ENCODE measurements around the gene SLK. TPM values are rescaled to one million over a fixed set of nuclear protein-coding genes. Genes with fewer than 3 reads are reported as not detected.
A peak's percentile ranks its signal among the peaks of the same experiment; 100 is the strongest.

SLK gene
- total RNA-seq, 1 experiment from 2014 or later: 71.9 TPM

DNA sequence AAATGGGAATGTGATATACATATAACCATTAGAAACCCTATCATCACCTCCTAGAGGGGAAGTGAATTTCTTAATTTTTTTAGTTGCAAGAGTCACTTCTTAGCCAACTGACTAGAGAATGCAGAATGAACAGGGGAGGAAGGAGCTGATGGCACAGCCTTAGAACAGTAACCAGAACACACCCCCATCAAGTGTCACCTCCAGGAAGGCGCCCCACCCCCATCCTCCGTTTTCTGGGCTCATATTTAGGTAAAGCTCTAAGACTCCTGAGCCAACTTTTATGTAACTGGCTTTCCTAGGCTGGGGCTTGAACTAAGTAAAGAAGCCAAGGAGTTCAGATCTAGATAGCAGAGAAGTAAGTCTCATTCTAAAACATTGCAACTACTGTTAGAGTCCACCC, 64.7 kb downstream of the SLK start:
- ChIA-PET CTCF (interaction anchor here (0.5 to 2.0 kb wide), 7 partner anchors 9 to 179 kb away, joined by 3 to 8 read pairs (median 4); partner anchors contain the start of gene SFR1), POLR2A (interaction anchor here (0.5 to 4.9 kb wide), 5 partner anchors 9 to 143 kb away, joined by 3 to 53 read pairs (median 4); partner anchors contain the start of gene SFR1)
- no peaks in the 10 kb centered on the region for H3K27me3 Mint-ChIP-seq (ENCODE audit: insufficient read depth, unreplicated experiment)
- no peaks in the 10 kb centered on the region for H3K9me3 Mint-ChIP-seq (ENCODE audit: unreplicated experiment)
- BruUV-seq (replicated peaks): TSS peak; percentile 83
- H3K4me1 Mint-ChIP-seq (ENCODE audit: insufficient read depth, unreplicated experiment): no peaks in the 10 kb centered on the region
- H3K4me3 Mint-ChIP-seq (ENCODE audit: unreplicated experiment): no peak overlapping the region
- TF ChIP-seq, protein P1, sequence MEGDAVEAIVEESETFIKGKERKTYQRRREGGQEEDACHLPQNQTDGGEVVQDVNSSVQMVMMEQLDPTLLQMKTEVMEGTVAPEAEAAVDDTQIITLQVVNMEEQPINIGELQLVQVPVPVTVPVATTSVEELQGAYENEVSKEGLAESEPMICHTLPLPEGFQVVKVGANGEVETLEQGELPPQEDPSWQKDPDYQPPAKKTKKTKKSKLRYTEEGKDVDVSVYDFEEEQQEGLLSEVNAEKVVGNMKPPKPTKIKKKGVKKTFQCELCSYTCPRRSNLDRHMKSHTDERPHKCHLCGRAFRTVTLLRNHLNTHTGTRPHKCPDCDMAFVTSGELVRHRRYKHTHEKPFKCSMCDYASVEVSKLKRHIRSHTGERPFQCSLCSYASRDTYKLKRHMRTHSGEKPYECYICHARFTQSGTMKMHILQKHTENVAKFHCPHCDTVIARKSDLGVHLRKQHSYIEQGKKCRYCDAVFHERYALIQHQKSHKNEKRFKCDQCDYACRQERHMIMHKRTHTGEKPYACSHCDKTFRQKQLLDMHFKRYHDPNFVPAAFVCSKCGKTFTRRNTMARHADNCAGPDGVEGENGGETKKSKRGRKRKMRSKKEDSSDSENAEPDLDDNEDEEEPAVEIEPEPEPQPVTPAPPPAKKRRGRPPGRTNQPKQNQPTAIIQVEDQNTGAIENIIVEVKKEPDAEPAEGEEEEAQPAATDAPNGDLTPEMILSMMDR (IDR thresholded peaks at IDR 0.05; ENCODE audit: unreplicated experiment): no peak
- peaks cover 93% of the 10 kb centered on the region for H3K36me3 Mint-ChIP-seq (ENCODE audit: insufficient read depth, unreplicated experiment)
- no peak for DNase-seq (ENCODE audit: unreplicated experiment)
- intact Hi-C loops (cut with micrococcal nuclease): loop anchor here (2.0 kb wide), 1 partner anchor 143 kb away; no protein-coding TSS in a partner anchor
- no peak overlapping the region for H3K27ac Mint-ChIP-seq (ENCODE audit: low read depth, unreplicated experiment)

DNA sequence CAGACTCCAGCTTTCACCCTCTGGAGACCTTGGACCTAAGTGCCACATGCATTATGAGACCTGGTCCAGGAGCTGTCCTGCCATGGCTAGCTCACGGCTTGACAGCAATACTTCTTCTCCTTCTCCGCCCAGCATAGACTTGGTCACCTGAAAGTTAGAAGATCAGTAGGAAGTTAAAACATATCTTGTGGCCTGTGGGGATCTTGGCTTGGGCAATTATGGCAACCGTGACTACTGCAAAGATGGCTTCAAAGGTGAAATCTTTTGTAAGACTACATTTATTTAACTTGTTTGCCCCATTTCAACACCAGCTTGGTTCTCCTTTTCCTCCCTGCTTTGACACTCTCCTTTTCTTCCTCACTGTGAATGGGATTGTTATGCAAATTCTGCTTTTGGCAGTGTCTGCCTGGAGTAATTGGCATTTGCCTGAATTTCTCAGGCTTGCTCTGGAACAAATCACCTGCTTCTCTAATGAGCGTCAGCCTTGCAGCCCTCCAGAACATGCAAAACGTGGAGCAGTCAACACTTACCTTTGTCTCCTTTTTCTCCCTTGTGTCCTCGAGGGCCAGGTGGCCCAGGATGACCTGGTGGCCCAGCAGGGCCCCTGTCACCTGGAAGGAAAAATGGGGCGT, 65.3 kb downstream of the SLK start:
- CTCF ChIA-PET: interaction anchor here (0.7 to 2.0 kb wide), 6 partner anchors 26 to 179 kb away, joined by 3 to 8 read pairs (median 4); partner anchors contain the start of gene SFR1
- intact Hi-C loops (cut with micrococcal nuclease): no loop called here
- TF ChIP-seq, protein P1 (IDR thresholded peaks at IDR 0.05; ENCODE audit: unreplicated experiment): no peak
- H3K27me3 Mint-ChIP-seq (ENCODE audit: insufficient read depth, unreplicated experiment): no peaks in the 10 kb centered on the region
- H3K27ac Mint-ChIP-seq (ENCODE audit: low read depth, unreplicated experiment): peak overlapping the region; percentile 71
- POLR2A ChIA-PET: interaction anchor here (1.3 to 4.9 kb wide), 4 partner anchors 9 to 144 kb away, joined by 4 to 53 read pairs (median 6); partner anchors contain the start of gene SFR1
- H3K9me3 Mint-ChIP-seq (ENCODE audit: unreplicated experiment): no peaks in the 10 kb centered on the region
- no peaks in the 10 kb centered on the region for H3K4me1 Mint-ChIP-seq (ENCODE audit: insufficient read depth, unreplicated experiment)
- H3K4me3 Mint-ChIP-seq (ENCODE audit: unreplicated experiment): no peak overlapping the region
- H3K36me3 Mint-ChIP-seq (ENCODE audit: insufficient read depth, unreplicated experiment): peaks cover 91% of the 10 kb centered on the region
- BruUV-seq (replicated peaks): no TSS peak
- no peak for DNase-seq (ENCODE audit: unreplicated experiment)

DNA sequence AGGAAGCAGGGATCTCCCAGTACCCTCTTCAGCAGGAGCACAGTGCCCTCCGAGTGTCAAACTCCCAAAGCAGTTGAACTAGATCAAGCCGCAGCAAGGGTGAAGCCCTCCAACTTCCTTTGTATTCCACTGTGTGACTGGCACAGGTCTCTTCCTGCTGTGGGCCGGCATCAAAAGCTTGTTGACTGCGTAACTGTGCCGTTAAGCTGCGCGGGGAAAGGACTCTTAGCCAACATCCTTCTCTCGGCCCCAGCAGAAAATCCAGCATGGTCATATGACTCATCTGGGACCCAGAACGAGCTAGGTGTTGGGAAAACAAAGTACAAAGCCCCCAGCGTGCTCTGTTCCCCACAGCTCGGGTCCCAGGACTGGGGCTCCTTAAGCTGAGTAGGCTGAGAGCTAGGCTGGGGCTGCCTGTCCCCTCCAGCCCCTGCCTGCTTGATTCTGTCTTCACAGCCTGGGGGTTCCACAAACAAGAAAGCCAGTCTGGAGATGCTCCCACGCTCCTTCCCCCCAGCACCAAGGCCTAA, 66.5 kb downstream of the SLK start:
- POLR2A ChIA-PET: interaction anchor here (0.6 kb wide), 1 partner anchor 20 kb away, joined by 3 read pairs; no protein-coding TSS in a partner anchor
- DNase-seq (ENCODE audit: unreplicated experiment): no peak
- BruUV-seq (replicated peaks): no TSS peak
- CTCF ChIA-PET: interaction anchor here (0.6 to 1.7 kb wide), 2 partner anchors 11 to 146 kb away, joined by 3 to 5 read pairs; no protein-coding TSS in a partner anchor
- Mint-ChIP-seq H3K4me1 (ENCODE audit: insufficient read depth, unreplicated experiment) (no peaks in the 10 kb centered on the region), H3K27ac (ENCODE audit: low read depth, unreplicated experiment) (peak overlapping the region; percentile 79), H3K36me3 (ENCODE audit: insufficient read depth, unreplicated experiment) (peaks cover 90% of the 10 kb centered on the region), H3K9me3 (ENCODE audit: unreplicated experiment) (no peaks in the 10 kb centered on the region), H3K27me3 (ENCODE audit: insufficient read depth, unreplicated experiment) (no peaks in the 10 kb centered on the region), H3K4me3 (ENCODE audit: unreplicated experiment) (no peak overlapping the region)
- TF ChIP-seq, protein P1 (IDR thresholded peaks at IDR 0.05; ENCODE audit: unreplicated experiment): no peak
- intact Hi-C loops (cut with micrococcal nuclease): no loop called here

DNA sequence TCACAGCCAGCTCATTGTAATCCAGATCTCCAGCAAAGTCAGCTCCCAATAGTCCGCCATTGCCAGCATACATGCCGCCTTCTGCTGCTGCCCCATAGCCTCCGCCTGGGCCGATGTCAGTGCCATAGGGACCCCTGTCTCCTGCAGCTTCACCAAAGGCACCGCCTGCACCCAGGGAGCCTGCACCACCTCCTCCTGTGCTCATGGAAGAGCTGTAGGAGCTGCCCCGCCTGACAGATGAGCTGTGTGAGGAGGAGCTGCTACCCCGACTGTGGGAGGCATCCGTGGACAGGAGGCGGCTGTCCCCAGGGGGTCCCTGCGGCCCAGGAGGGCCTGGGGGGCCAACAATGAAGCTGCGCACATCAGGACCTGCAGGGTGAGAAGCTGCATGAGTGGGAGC, 67.0 kb downstream of the SLK start:
- Mint-ChIP-seq H3K4me3 (ENCODE audit: unreplicated experiment) (no peak overlapping the region), H3K36me3 (ENCODE audit: insufficient read depth, unreplicated experiment) (peaks cover 90% of the 10 kb centered on the region), H3K4me1 (ENCODE audit: insufficient read depth, unreplicated experiment) (no peaks in the 10 kb centered on the region), H3K9me3 (ENCODE audit: unreplicated experiment) (no peaks in the 10 kb centered on the region), H3K27ac (ENCODE audit: low read depth, unreplicated experiment) (peak overlapping the region; percentile 79), H3K27me3 (ENCODE audit: insufficient read depth, unreplicated experiment) (no peaks in the 10 kb centered on the region)
- no TSS peak for BruUV-seq (replicated peaks)
- TF ChIP-seq, protein P1 (IDR thresholded peaks at IDR 0.05; ENCODE audit: unreplicated experiment): no peak
- intact Hi-C loops (cut with micrococcal nuclease): no loop called here
- ChIA-PET POLR2A (interaction anchor here (0.6 kb wide), 1 partner anchor 19 kb away, joined by 3 read pairs; no protein-coding TSS in a partner anchor), CTCF (interaction anchor here (0.6 to 1.7 kb wide), 2 partner anchors 11 to 146 kb away, joined by 3 to 5 read pairs; no protein-coding TSS in a partner anchor)
- no peak for DNase-seq (ENCODE audit: unreplicated experiment)

All from MCF 10A (cell line).